ENCODE results near the gene ARL16. TPM values are rescaled to one million over a fixed set of nuclear protein-coding genes. Genes with fewer than 3 reads are reported as not detected.

Gene ARL16
- total RNA-seq, 1 experiment from 2014 or later, result 47.5 TPM

DNA sequence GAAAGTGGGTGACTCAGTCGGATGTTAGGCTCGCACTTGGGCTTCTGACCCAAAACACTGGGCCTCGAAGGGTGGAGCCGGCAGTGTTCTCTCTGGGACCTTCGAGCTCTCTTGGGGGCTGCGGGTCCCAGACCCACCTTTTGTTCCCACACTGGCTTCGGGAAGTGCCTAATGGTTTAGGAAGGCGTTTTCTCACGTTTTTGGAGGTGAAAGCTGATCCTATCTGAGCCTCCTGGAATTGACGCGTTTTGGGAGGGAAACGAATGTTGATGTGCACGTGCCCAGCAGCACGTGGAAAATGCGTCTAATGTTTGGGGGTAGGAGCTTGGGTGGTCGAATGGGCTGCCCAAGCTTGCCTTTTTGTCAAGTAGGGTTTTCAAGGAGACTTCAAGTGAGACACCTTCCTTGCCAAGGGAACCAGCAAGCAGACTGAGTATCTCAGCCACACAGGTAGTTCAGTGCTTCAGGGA, 880 bp upstream of the ARL16 start:
- H4K20me1 ChIP-seq (ENCODE audit: insufficient read depth), result peaks cover 6% of the 10 kb centered on the region; the same call in 1 of the 2 replicates
- ChIA-PET POLR2A (interaction anchor here (1.0 to 4.4 kb wide), 8 partner anchors 9 to 166 kb away, joined by 3 to 33 read pairs (median 6); partner anchors contain the start of gene MRPL12), CTCF (interaction anchor here (1.2 kb wide), 1 partner anchor 9 kb away, joined by 8 read pairs; no protein-coding TSS in a partner anchor), RAD21 (ENCODE audit: low non-redundant PET in 1 of 2, low total read pairs in 2 of 2, uncharacterized antibody in 2 of 2, unreplicated experiment in 2 of 2) (interaction anchor here in 1 of 2 experiments (1.2 kb wide), 1 partner anchor 17 kb away, joined by 4 read pairs; the partner anchor contains the start of genes CCDC137 and OXLD1)
- peak overlapping the region; percentile 100 for H3K4me2 ChIP-seq (ENCODE audit: low read length)
- no peaks in the 10 kb centered on the region for H3K9me3 ChIP-seq (ENCODE audit: control insufficient read depth in 1 of 2, insufficient read depth in 1 of 2, low read depth in 1 of 2, low read length in 2 of 2)
- no peaks in the 10 kb centered on the region for H3K9me2 ChIP-seq (ENCODE audit: insufficient read depth)
- intact Hi-C loops (cut with micrococcal nuclease), result no loop called here
- DNase-seq (ENCODE audit: low read depth, low spot score) (no peak), ATAC-seq (no peak; the same call in 1 of the 2 replicates)
- TF ChIP-seq ZFX (IDR thresholded peaks at IDR 0.05) (peak; percentile 77; the same call in 1 of the 2 replicates), POLR2A (IDR thresholded peaks at IDR 0.05; ENCODE audit: borderline replicate concordance, extremely low read depth, insufficient read depth, insufficient read length) (no peak)
- H3K36me3 ChIP-seq (ENCODE audit: control insufficient read depth in 1 of 2, insufficient read depth in 2 of 2, low read length in 2 of 2), result peaks cover 22 to 46% of the 10 kb centered on the region in 2 experiments
- H3K9ac ChIP-seq (ENCODE audit: low read length), result peak overlapping the region; percentile 85
- peaks cover 79% of the 10 kb centered on the region for H3K79me2 ChIP-seq (ENCODE audit: insufficient read depth, low read length)
- no peak overlapping the region for H2AFZ ChIP-seq (ENCODE audit: low read depth, low read length, poor library complexity, severe bottlenecking)
- H3K4me1 ChIP-seq (ENCODE audit: control insufficient read depth in 1 of 2, insufficient read depth in 2 of 2, low read length in 2 of 2), result peaks cover 18 to 23% of the 10 kb centered on the region in 2 experiments
- BruUV-seq (replicated peaks), result TSS peak; percentile 78
- H3K4me3 ChIP-seq (replicated peaks in 1 of 2; ENCODE audit: low read depth in 1 of 2, low read length in 2 of 2), result peak overlapping the region; percentile 86 to 99
- H3K27me3 ChIP-seq (ENCODE audit: insufficient read depth, low read length), result no peaks in the 10 kb centered on the region
- H3K27ac ChIP-seq (ENCODE audit: low read depth, low read length), result peak overlapping the region; percentile 92

- intact Hi-C loops (cut with micrococcal nuclease), result loop anchor here (1.0 to 2.0 kb wide), 2 partner anchors 16 to 20 kb away; partner anchors contain the start of gene MRPL12
- peak overlapping the region; percentile 92 for H3K27ac ChIP-seq (ENCODE audit: low read depth, low read length)
Observed at GRCh38 chr17:81683208-81683583, 401 bp downstream of the ARL16 start.

More at GRCh38 chr17:81683208-81683583, 401 bp downstream of the ARL16 start:
- BruUV-seq (replicated peaks), result no TSS peak
- H2AFZ ChIP-seq (ENCODE audit: low read depth, low read length, poor library complexity, severe bottlenecking), result no peak overlapping the region
- H3K4me1 ChIP-seq (ENCODE audit: control insufficient read depth in 1 of 2, insufficient read depth in 2 of 2, low read length in 2 of 2), result peaks cover 18 to 23% of the 10 kb centered on the region in 2 experiments
- DNase-seq (ENCODE audit: low read depth, low spot score) (no peak), ATAC-seq (peak; percentile 40; the same call in 1 of the 2 replicates)
- no peaks in the 10 kb centered on the region for H3K9me2 ChIP-seq (ENCODE audit: insufficient read depth)
- no peak for TF ChIP-seq CEBPB (IDR thresholded peaks at IDR 0.05; ENCODE audit: low read depth)
- H3K79me2 ChIP-seq (ENCODE audit: insufficient read depth, low read length), result peaks cover 67% of the 10 kb centered on the region
- H3K27me3 ChIP-seq (ENCODE audit: insufficient read depth, low read length), result no peaks in the 10 kb centered on the region
- peaks cover 6% of the 10 kb centered on the region; the same call in 1 of the 2 replicates for H4K20me1 ChIP-seq (ENCODE audit: insufficient read depth)
- H3K9me3 ChIP-seq (ENCODE audit: control insufficient read depth in 1 of 2, insufficient read depth in 1 of 2, low read depth in 1 of 2, low read length in 2 of 2), result no peaks in the 10 kb centered on the region
- peak overlapping the region; percentile 96 for H3K4me2 ChIP-seq (ENCODE audit: low read length)
- ChIA-PET POLR2A (interaction anchor here (0.6 to 4.4 kb wide), 12 partner anchors 8 to 171 kb away, joined by 3 to 33 read pairs (median 5); partner anchors contain the start of genes ACTG1, CCDC137, MRPL12 and OXLD1), RAD21 (ENCODE audit: low non-redundant PET in 1 of 2, low total read pairs in 2 of 2, uncharacterized antibody in 2 of 2, unreplicated experiment in 2 of 2) (interaction anchor here (0.7 to 1.2 kb wide), 5 partner anchors 8 to 157 kb away, joined by 4 to 5 read pairs (median 4); partner anchors contain the start of genes CCDC137 (in 1 of the 2), MRPL12 (in 1 of the 2) and OXLD1 (in 1 of the 2)), CTCF (interaction anchor here (1.2 kb wide), 1 partner anchor 8 kb away, joined by 8 read pairs; no protein-coding TSS in a partner anchor)
- H3K36me3 ChIP-seq (ENCODE audit: control insufficient read depth in 1 of 2, insufficient read depth in 2 of 2, low read length in 2 of 2), result peaks cover 13 to 34% of the 10 kb centered on the region in 2 experiments
- H3K4me3 ChIP-seq (replicated peaks in 1 of 2; ENCODE audit: low read depth in 1 of 2, low read length in 2 of 2), result peak overlapping the region; percentile 86 to 99
- H3K9ac ChIP-seq (ENCODE audit: low read length), result peak overlapping the region; percentile 85
